Hepatocyte (in vitro differentiated cells): Measurements from ENCODE around the gene RAB3A.
"Not testable (repeated sequence)": the region's sequence is repeated elsewhere in the genome, so short reads cannot be mapped to it uniquely, and the experiment has no call there.

ENCODE experiments used
- EZH2 ChIP-seq: fragments of 200-600 bp; sonication (generic); IDR thresholded peaks from 2 replicates; pipeline ENCODE4 v1.6.1; 2016; ENCODE audit warnings: antibody characterized with exemption, mild to moderate bottlenecking, borderline replicate concordance
- TF ChIP-seq, protein P1 (sequence below): fragments of 200-600 bp; sonication (generic); IDR thresholded peaks from 2 replicates; pipeline ENCODE4 v1.5.1; 2016; ENCODE audit warnings: antibody characterized with exemption, mild to moderate bottlenecking; ENCODE audit not compliant: poor library complexity

DNA sequence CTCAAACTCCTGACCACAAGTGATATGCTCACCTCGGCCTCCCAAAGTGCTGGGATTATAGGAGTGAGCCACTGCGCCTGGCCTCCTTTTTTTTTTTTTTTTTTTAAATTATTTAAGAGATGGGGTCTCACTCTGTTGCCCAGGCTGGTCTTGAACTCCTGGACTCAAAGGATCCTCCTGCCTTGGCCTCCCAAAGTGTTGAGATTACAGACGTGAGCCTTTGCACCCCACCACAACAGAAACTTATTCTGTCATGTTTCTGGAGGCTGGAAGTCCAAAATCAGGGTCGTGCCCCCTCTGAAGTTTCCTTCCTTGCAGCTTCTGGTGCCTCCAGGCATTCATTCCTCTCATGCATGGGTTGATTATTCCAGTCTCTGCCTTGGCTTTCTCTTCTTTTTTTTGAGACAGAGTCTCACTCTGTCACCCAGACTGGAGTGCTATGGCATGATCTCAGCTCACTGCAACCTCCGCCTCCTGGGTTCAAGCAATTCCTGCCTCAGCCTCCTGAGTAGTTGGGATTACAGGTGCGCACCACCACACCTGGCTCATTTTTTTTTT lies 44.7 kb downstream of the RAB3A start:
- TF ChIP-seq, protein P1, sequence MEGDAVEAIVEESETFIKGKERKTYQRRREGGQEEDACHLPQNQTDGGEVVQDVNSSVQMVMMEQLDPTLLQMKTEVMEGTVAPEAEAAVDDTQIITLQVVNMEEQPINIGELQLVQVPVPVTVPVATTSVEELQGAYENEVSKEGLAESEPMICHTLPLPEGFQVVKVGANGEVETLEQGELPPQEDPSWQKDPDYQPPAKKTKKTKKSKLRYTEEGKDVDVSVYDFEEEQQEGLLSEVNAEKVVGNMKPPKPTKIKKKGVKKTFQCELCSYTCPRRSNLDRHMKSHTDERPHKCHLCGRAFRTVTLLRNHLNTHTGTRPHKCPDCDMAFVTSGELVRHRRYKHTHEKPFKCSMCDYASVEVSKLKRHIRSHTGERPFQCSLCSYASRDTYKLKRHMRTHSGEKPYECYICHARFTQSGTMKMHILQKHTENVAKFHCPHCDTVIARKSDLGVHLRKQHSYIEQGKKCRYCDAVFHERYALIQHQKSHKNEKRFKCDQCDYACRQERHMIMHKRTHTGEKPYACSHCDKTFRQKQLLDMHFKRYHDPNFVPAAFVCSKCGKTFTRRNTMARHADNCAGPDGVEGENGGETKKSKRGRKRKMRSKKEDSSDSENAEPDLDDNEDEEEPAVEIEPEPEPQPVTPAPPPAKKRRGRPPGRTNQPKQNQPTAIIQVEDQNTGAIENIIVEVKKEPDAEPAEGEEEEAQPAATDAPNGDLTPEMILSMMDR: not testable (repeated sequence)
- not testable (repeated sequence) for TF ChIP-seq EZH2
